ENCODE measurements around the gene C9orf57. TPM values are rescaled to one million over a fixed set of nuclear protein-coding genes. Genes with fewer than 3 reads are reported as not detected.

C9orf57 gene
- total and polyA plus RNA-seq, 3 experiments from 2014 or later = not detected

- Histone ChIP-seq H3K9me3 (ENCODE audit: low read length) (no peaks in the 10 kb centered on the region), H3K36me3 (ENCODE audit: insufficient read depth, low read length) (no peaks in the 10 kb centered on the region), H3K27ac (ENCODE audit: low read depth, low read length) (no peak overlapping the region), H3K4me3 (ENCODE audit: low read length) (no peak overlapping the region), H3K27me3 (ENCODE audit: insufficient read depth, low read length, poor library complexity, severe bottlenecking) (no peaks in the 10 kb centered on the region), H3K4me1 (ENCODE audit: insufficient read depth, low read length) (no peaks in the 10 kb centered on the region)
- no peaks in the 10 kb centered on the region for H3K9me3 Mint-ChIP-seq
- no peak overlapping the region for H3K27ac Mint-ChIP-seq
- peaks cover 8 to 11% of the 10 kb centered on the region in 2 donors for H3K27me3 Mint-ChIP-seq
- no peaks in the 10 kb centered on the region for H3K36me3 Mint-ChIP-seq
- no peak for DNase-seq
- peak overlapping the region in 1 of 7 donors; percentile 28 for H3K4me3 Mint-ChIP-seq
- POLR2A ChIA-PET = interaction anchor here (1.0 kb wide), 1 partner anchor 232 kb away, joined by 3 read pairs; no protein-coding TSS in a partner anchor
- CTCF ChIA-PET = interaction anchor here (0.7 to 6.4 kb wide), 13 partner anchors 10 to 983 kb away, joined by 3 to 45 read pairs (median 7); no protein-coding TSS in a partner anchor
- peaks cover 5 to 6% (median 6%) of the 10 kb centered on the region in 3 donors for H3K4me1 Mint-ChIP-seq
Observed at GRCh38 chr9:72039532-72039931, 20.9 kb downstream of the C9orf57 start.

- CTCF ChIA-PET = interaction anchor here (0.7 to 6.4 kb wide), 18 partner anchors 10 to 984 kb away, joined by 3 to 45 read pairs (median 5); no protein-coding TSS in a partner anchor
- no peaks in the 10 kb centered on the region for H3K9me3 Mint-ChIP-seq
- Histone ChIP-seq H3K27ac (ENCODE audit: low read depth, low read length) (no peak overlapping the region), H3K4me3 (ENCODE audit: low read length) (no peak overlapping the region), H3K9me3 (ENCODE audit: low read length) (no peaks in the 10 kb centered on the region), H3K27me3 (ENCODE audit: insufficient read depth, low read length, poor library complexity, severe bottlenecking) (no peaks in the 10 kb centered on the region), H3K4me1 (ENCODE audit: insufficient read depth, low read length) (no peaks in the 10 kb centered on the region), H3K36me3 (ENCODE audit: insufficient read depth, low read length) (no peaks in the 10 kb centered on the region)
- peak; percentile 22 to 69 (median 45) for DNase-seq
- POLR2A ChIA-PET = interaction anchor here (1.0 kb wide), 1 partner anchor 233 kb away, joined by 3 read pairs; no protein-coding TSS in a partner anchor
- H3K27ac Mint-ChIP-seq = no peak overlapping the region
- no peaks in the 10 kb centered on the region for H3K36me3 Mint-ChIP-seq
- H3K4me1 Mint-ChIP-seq = peaks cover 5 to 6% (median 6%) of the 10 kb centered on the region in 3 donors
- peaks cover 8 to 11% of the 10 kb centered on the region in 2 donors for H3K27me3 Mint-ChIP-seq
- peak overlapping the region in 2 of 7 donors; percentile 12 to 37 for H3K4me3 Mint-ChIP-seq
Observed at GRCh38 chr9:72038890-72039410, 21.5 kb downstream of the C9orf57 start.

- no peaks in the 10 kb centered on the region for H3K36me3 Mint-ChIP-seq
- Histone ChIP-seq H3K4me1 (ENCODE audit: insufficient read depth, low read length) (no peaks in the 10 kb centered on the region), H3K9me3 (ENCODE audit: low read length) (no peaks in the 10 kb centered on the region), H3K27me3 (ENCODE audit: insufficient read depth, low read length, poor library complexity, severe bottlenecking) (no peaks in the 10 kb centered on the region), H3K36me3 (ENCODE audit: insufficient read depth, low read length) (no peaks in the 10 kb centered on the region), H3K4me3 (ENCODE audit: low read length) (no peak overlapping the region), H3K27ac (ENCODE audit: low read depth, low read length) (no peak overlapping the region)
- DNase-seq = no peak
- H3K4me1 Mint-ChIP-seq = peaks cover 5 to 6% (median 6%) of the 10 kb centered on the region in 3 donors
- CTCF ChIA-PET = interaction anchor here (0.7 to 6.4 kb wide), 17 partner anchors 9 to 984 kb away, joined by 3 to 45 read pairs (median 5); no protein-coding TSS in a partner anchor
- H3K27me3 Mint-ChIP-seq = peaks cover 8 to 11% of the 10 kb centered on the region in 2 donors
- POLR2A ChIA-PET = interaction anchor here (1.0 kb wide), 1 partner anchor 233 kb away, joined by 3 read pairs; no protein-coding TSS in a partner anchor
- no peak overlapping the region for H3K27ac Mint-ChIP-seq
- H3K9me3 Mint-ChIP-seq = no peaks in the 10 kb centered on the region
- no peak overlapping the region for H3K4me3 Mint-ChIP-seq
Observed at GRCh38 chr9:72038408-72038807, 22.0 kb downstream of the C9orf57 start.

GRCh38 chr9:72037571-72037970 is 22.8 kb downstream of the C9orf57 start:
- Histone ChIP-seq H3K9me3 (ENCODE audit: low read length) (no peaks in the 10 kb centered on the region), H3K4me3 (ENCODE audit: low read length) (no peak overlapping the region), H3K4me1 (ENCODE audit: insufficient read depth, low read length) (no peaks in the 10 kb centered on the region), H3K27ac (ENCODE audit: low read depth, low read length) (no peak overlapping the region), H3K27me3 (ENCODE audit: insufficient read depth, low read length, poor library complexity, severe bottlenecking) (no peaks in the 10 kb centered on the region), H3K36me3 (ENCODE audit: insufficient read depth, low read length) (no peaks in the 10 kb centered on the region)
- H3K4me3 Mint-ChIP-seq = no peak overlapping the region
- H3K27me3 Mint-ChIP-seq = peaks cover 8% of the 10 kb centered on the region in 2 donors
- H3K4me1 Mint-ChIP-seq = peaks cover 5 to 6% (median 6%) of the 10 kb centered on the region in 3 donors
- no peak for DNase-seq
- H3K27ac Mint-ChIP-seq = no peak overlapping the region
- H3K9me3 Mint-ChIP-seq = no peaks in the 10 kb centered on the region
- POLR2A ChIA-PET = no interaction called here
- CTCF ChIA-PET = interaction anchor here (0.9 to 6.4 kb wide), 2 partner anchors 8 to 12 kb away, joined by 4 to 45 read pairs; no protein-coding TSS in a partner anchor
- no peaks in the 10 kb centered on the region for H3K36me3 Mint-ChIP-seq

- H3K36me3 ChIP-seq (ENCODE audit: insufficient read depth, low read length) = no peaks in the 10 kb centered on the region
Observed at GRCh38 chr9:72030767-72031166, 29.6 kb downstream of the C9orf57 start.

GRCh38 chr9:72029986-72030385 is 30.4 kb downstream of the C9orf57 start:
- H3K27ac ChIP-seq (ENCODE audit: low read depth, low read length) = no peak overlapping the region
- H3K4me1 ChIP-seq (ENCODE audit: insufficient read depth, low read length) = no peaks in the 10 kb centered on the region
- no peak overlapping the region for H3K4me3 Mint-ChIP-seq
- H3K9me3 ChIP-seq (ENCODE audit: low read length) = no peaks in the 10 kb centered on the region
- no peaks in the 10 kb centered on the region for H3K36me3 ChIP-seq (ENCODE audit: insufficient read depth, low read length)
- peaks cover 11 to 12% of the 10 kb centered on the region in 2 donors for H3K27me3 Mint-ChIP-seq
- no peaks in the 10 kb centered on the region for H3K27me3 ChIP-seq (ENCODE audit: insufficient read depth, low read length, poor library complexity, severe bottlenecking)
- no peaks in the 10 kb centered on the region for H3K36me3 Mint-ChIP-seq
- H3K27ac Mint-ChIP-seq = peak overlapping the region in 1 of 8 donors; percentile 51
- DNase-seq = no peak
- peaks cover 0 to 3% (median 0%) of the 10 kb centered on the region in 5 donors for H3K9me3 Mint-ChIP-seq
- H3K4me3 ChIP-seq (ENCODE audit: low read length) = no peak overlapping the region
- peaks cover 0 to under 1% (median 0%) of the 10 kb centered on the region in 3 donors for H3K4me1 Mint-ChIP-seq
- ChIA-PET POLR2A (no interaction called here), CTCF (interaction anchor here (3.3 kb wide), 1 partner anchor 9 kb away, joined by 16 read pairs; no protein-coding TSS in a partner anchor)

More at GRCh38 chr9:72030767-72031166, 29.6 kb downstream of the C9orf57 start:
- no peak for DNase-seq
- no peak overlapping the region for H3K4me3 Mint-ChIP-seq
- H3K4me1 ChIP-seq (ENCODE audit: insufficient read depth, low read length) = no peaks in the 10 kb centered on the region
- H3K27ac Mint-ChIP-seq = no peak overlapping the region
- H3K4me1 Mint-ChIP-seq = no peaks in the 10 kb centered on the region
- H3K9me3 ChIP-seq (ENCODE audit: low read length) = no peaks in the 10 kb centered on the region
- H3K27ac ChIP-seq (ENCODE audit: low read depth, low read length) = no peak overlapping the region
- H3K27me3 Mint-ChIP-seq = peaks cover 11 to 14% of the 10 kb centered on the region in 2 donors
- ChIA-PET CTCF (interaction anchor here (0.5 to 3.3 kb wide), 2 partner anchors 8 to 198 kb away, joined by 4 to 16 read pairs; no protein-coding TSS in a partner anchor), POLR2A (no interaction called here)
- no peaks in the 10 kb centered on the region for H3K27me3 ChIP-seq (ENCODE audit: insufficient read depth, low read length, poor library complexity, severe bottlenecking)
- peaks cover 0 to 3% (median 0%) of the 10 kb centered on the region in 5 donors for H3K9me3 Mint-ChIP-seq
- no peaks in the 10 kb centered on the region for H3K36me3 Mint-ChIP-seq
- no peak overlapping the region for H3K4me3 ChIP-seq (ENCODE audit: low read length)

GRCh38 chr9:72025906-72026305 is 34.5 kb downstream of the C9orf57 start:
- H3K27me3 Mint-ChIP-seq = peaks cover 6 to 11% of the 10 kb centered on the region in 2 donors
- no peaks in the 10 kb centered on the region for H3K4me1 ChIP-seq (ENCODE audit: insufficient read depth, low read length)
- no peaks in the 10 kb centered on the region for H3K9me3 ChIP-seq (ENCODE audit: low read length)
- peaks cover 0 to 2% (median 2%) of the 10 kb centered on the region in 3 donors for H3K4me1 Mint-ChIP-seq
- DNase-seq = no peak
- H3K27ac ChIP-seq (ENCODE audit: low read depth, low read length) = no peak overlapping the region
- peaks cover 0 to 3% (median 0%) of the 10 kb centered on the region in 5 donors for H3K9me3 Mint-ChIP-seq
- no peak overlapping the region for H3K4me3 ChIP-seq (ENCODE audit: low read length)
- POLR2A ChIA-PET = no interaction called here
- H3K36me3 ChIP-seq (ENCODE audit: insufficient read depth, low read length) = no peaks in the 10 kb centered on the region
- H3K36me3 Mint-ChIP-seq = peaks cover 0 to 2% (median 0%) of the 10 kb centered on the region in 3 donors
- no peaks in the 10 kb centered on the region for H3K27me3 ChIP-seq (ENCODE audit: insufficient read depth, low read length, poor library complexity, severe bottlenecking)
- H3K4me3 Mint-ChIP-seq = no peak overlapping the region
- CTCF ChIA-PET = interaction anchor here (1.2 to 4.5 kb wide), 9 partner anchors 12 to 741 kb away, joined by 3 to 45 read pairs (median 5); partner anchors contain the start of gene CEMIP2
- no peak overlapping the region for H3K27ac Mint-ChIP-seq

GRCh38 chr9:72023596-72023995 is 36.8 kb downstream of the C9orf57 start:
- Mint-ChIP-seq H3K4me3 (no peak overlapping the region), H3K9me3 (no peaks in the 10 kb centered on the region), H3K4me1 (peaks cover 0 to 2% (median 2%) of the 10 kb centered on the region in 3 donors), H3K27me3 (no peaks in the 10 kb centered on the region), H3K36me3 (peaks cover 0 to 3% (median 0%) of the 10 kb centered on the region in 3 donors), H3K27ac (no peak overlapping the region)
- Histone ChIP-seq H3K27ac (ENCODE audit: low read depth, low read length) (no peak overlapping the region), H3K4me3 (ENCODE audit: low read length) (no peak overlapping the region), H3K36me3 (ENCODE audit: insufficient read depth, low read length) (no peaks in the 10 kb centered on the region), H3K4me1 (ENCODE audit: insufficient read depth, low read length) (no peaks in the 10 kb centered on the region), H3K9me3 (ENCODE audit: low read length) (no peaks in the 10 kb centered on the region), H3K27me3 (ENCODE audit: insufficient read depth, low read length, poor library complexity, severe bottlenecking) (no peaks in the 10 kb centered on the region)
- CTCF ChIA-PET = interaction anchor here (0.8 to 4.5 kb wide), 9 partner anchors 14 to 738 kb away, joined by 3 to 45 read pairs (median 6); no protein-coding TSS in a partner anchor
- DNase-seq = no peak
- POLR2A ChIA-PET = no interaction called here
